H9 (cell line): ENCODE results near the gene HECTD1. TPM values are rescaled to one million over a fixed set of nuclear protein-coding genes. Genes with fewer than 3 reads are reported as not detected.
A peak's percentile ranks its signal among the peaks of the same experiment; 100 is the strongest.

ENCODE experiments used
- DNase-seq: peaks from one replicate; pipeline ENCODE4 v3.0.0-alpha.2; 2017
- H2AFZ ChIP-seq: one replicate; pipeline ENCODE4 v1.6.1; 2013; ENCODE audit warnings: mild to moderate bottlenecking, low read length, control low read depth, moderate library complexity
- H2AK5ac ChIP-seq: 2 replicates; pipeline ENCODE4 v1.6.1; 2013; ENCODE audit warnings: low read length, control low read depth, mixed read lengths; ENCODE audit not compliant: insufficient read length
- H2BK120ac ChIP-seq: one replicate; pipeline ENCODE4 v1.6.1; 2013; ENCODE audit warnings: low read depth, mild to moderate bottlenecking, low read length, control low read depth, inconsistent platforms; ENCODE audit not compliant: poor library complexity, severe bottlenecking
- H2BK12ac ChIP-seq: 2 replicates; pipeline ENCODE4 v1.6.1; 2013; ENCODE audit warnings: low read length, control low read depth, mixed read lengths, low read depth; ENCODE audit not compliant: insufficient read length
- H2BK15ac ChIP-seq: 2 replicates; pipeline ENCODE4 v1.6.1; 2013; ENCODE audit warnings: low read depth, low read length, control low read depth
- H2BK20ac ChIP-seq: one replicate; pipeline ENCODE4 v1.6.1; 2013; ENCODE audit warnings: low read depth, mild to moderate bottlenecking, low read length, control low read depth, inconsistent platforms; ENCODE audit not compliant: poor library complexity, severe bottlenecking
- H2BK5ac ChIP-seq: 2 replicates; pipeline ENCODE4 v1.6.1; 2013; ENCODE audit warnings: low read length, control low read depth, mixed read lengths; ENCODE audit not compliant: insufficient read length
- H3K14ac ChIP-seq: 2 replicates; pipeline ENCODE4 v1.6.1; 2013; ENCODE audit warnings: low read length, control low read depth; ENCODE audit not compliant: insufficient read depth
- H3K18ac ChIP-seq: 2 replicates; pipeline ENCODE4 v1.6.1; 2013; ENCODE audit warnings: low read depth, mild to moderate bottlenecking, mixed read lengths, low read length, control low read depth; ENCODE audit not compliant: insufficient read length
- H3K23ac ChIP-seq: 2 replicates; pipeline ENCODE4 v1.6.1; 2013; ENCODE audit warnings: low read length, control low read depth, mixed read lengths, low read depth; ENCODE audit not compliant: insufficient read length
- H3K23me2 ChIP-seq: 2 replicates; pipeline ENCODE4 v1.6.1; 2013; ENCODE audit warnings: low read depth, mild to moderate bottlenecking, mixed read lengths, low read length, control low read depth; ENCODE audit not compliant: insufficient read length, poor library complexity, severe bottlenecking
- H3K27ac ChIP-seq: 2 replicates; pipeline ENCODE4 v1.5.1; 2013; ENCODE audit warnings: low read length, control low read depth, mixed read lengths, low read depth; ENCODE audit not compliant: insufficient read length
- H3K27me3 ChIP-seq: 2 replicates; pipeline ENCODE4 v1.6.1; 2013; ENCODE audit warnings: low read length, control low read depth, inconsistent platforms; ENCODE audit not compliant: insufficient read depth
- H3K4ac ChIP-seq: 2 replicates; pipeline ENCODE4 v1.6.1; 2013; ENCODE audit warnings: low read depth, mild to moderate bottlenecking, control low read depth, inconsistent platforms, low read length, moderate library complexity
- H3K4me1 ChIP-seq: 2 replicates; pipeline ENCODE4 v1.6.1; 2013; ENCODE audit warnings: low read length, control low read depth, inconsistent platforms; ENCODE audit not compliant: insufficient read depth
- H3K4me2 ChIP-seq: 2 replicates; pipeline ENCODE4 v1.6.1; 2013; ENCODE audit warnings: low read length, control low read depth, mixed read lengths; ENCODE audit not compliant: insufficient read length, insufficient read depth
- H3K56ac ChIP-seq: 2 replicates; pipeline ENCODE4 v1.6.1; 2013; ENCODE audit warnings: low read depth, mild to moderate bottlenecking, mixed read lengths, low read length, control low read depth; ENCODE audit not compliant: insufficient read length
- H3K79me1 ChIP-seq: 2 replicates; pipeline ENCODE4 v1.6.1; 2013; ENCODE audit warnings: low read depth, mild to moderate bottlenecking, moderate library complexity, low read length, control low read depth, inconsistent platforms; ENCODE audit not compliant: insufficient read depth, poor library complexity, severe bottlenecking
- H3K79me2 ChIP-seq: 2 replicates; pipeline ENCODE4 v1.6.1; 2013; ENCODE audit warnings: low read length, control low read depth, inconsistent platforms; ENCODE audit not compliant: insufficient read depth
- H3K9ac ChIP-seq: 2 replicates; pipeline ENCODE4 v1.6.1; 2013; ENCODE audit warnings: low read length, control low read depth, mixed read lengths; ENCODE audit not compliant: insufficient read length; ENCODE audit errors: extremely low read depth
- H3K9me3 ChIP-seq: one replicate; pipeline ENCODE4 v1.6.1; 2013; ENCODE audit warnings: low read depth, low read length, inconsistent platforms; ENCODE audit not compliant: control insufficient read depth
- H3T11ph ChIP-seq: one replicate; pipeline ENCODE4 v1.6.1; 2013; ENCODE audit warnings: mild to moderate bottlenecking, low read length, control low read depth, inconsistent platforms
- H4K20me1 ChIP-seq: one replicate; pipeline ENCODE4 v1.6.1; 2013; ENCODE audit not compliant: control insufficient read depth, insufficient read length, insufficient read depth
- H4K5ac ChIP-seq: 2 replicates; pipeline ENCODE4 v1.6.1; 2013; ENCODE audit warnings: low read depth, mild to moderate bottlenecking, mixed read lengths, low read length, control low read depth; ENCODE audit not compliant: insufficient read length
- H4K8ac ChIP-seq: replicated peaks from 2 replicates; pipeline ENCODE4 v1.6.1; 2013; ENCODE audit warnings: low read length, control low read depth, mixed read lengths, low read depth; ENCODE audit not compliant: insufficient read length
- H4K91ac ChIP-seq: 2 replicates; pipeline ENCODE4 v1.6.1; 2013; ENCODE audit warnings: low read depth, mild to moderate bottlenecking, moderate library complexity, mixed read lengths, low read length, control low read depth; ENCODE audit not compliant: insufficient read length
- H3K27ac Mint-ChIP-seq, 3 experiments: 2 replicates in 2 of 3; 3 replicates in 1 of 3; pipeline ENCODE4 v1.8.0; 2020 to 2021; ENCODE audit warnings: mixed read lengths in 3 of 3, mild to moderate bottlenecking in 1 of 3, moderate library complexity in 1 of 3
- H3K27me3 Mint-ChIP-seq: 2 replicates; pipeline ENCODE4 v1.8.0; 2021; ENCODE audit warnings: low read depth, mild to moderate bottlenecking, moderate library complexity, mixed read lengths
- H3K36me3 Mint-ChIP-seq, 3 experiments: 2 replicates in 2 of 3; 3 replicates in 1 of 3; pipeline ENCODE4 v1.8.0; 2020 to 2021; ENCODE audit warnings: low read depth in 3 of 3, mixed read lengths in 3 of 3; ENCODE audit not compliant: insufficient read depth in 1 of 3
- H3K4me1 Mint-ChIP-seq, 2 experiments: 2 replicates each; pipeline ENCODE4 v1.8.0; 2020; ENCODE audit warnings: mixed read lengths in 2 of 2
- H3K4me3 Mint-ChIP-seq, 2 experiments: 2 replicates in 1 of 2; 3 replicates in 1 of 2; pipeline ENCODE4 v1.8.0; 2020 to 2021; ENCODE audit warnings: mild to moderate bottlenecking in 2 of 2, mixed read lengths in 2 of 2, moderate library complexity in 1 of 2
- H3K9me3 Mint-ChIP-seq, 2 experiments: 2 replicates in 1 of 2; 3 replicates in 1 of 2; pipeline ENCODE4 v1.8.0; 2020; ENCODE audit warnings: mild to moderate bottlenecking in 2 of 2, mixed read lengths in 2 of 2, moderate library complexity in 1 of 2
- CTCF ChIP-seq: fragments of 200-600 bp; sonication (generic); conservative IDR thresholded peaks from 3 replicates; pipeline ENCODE4 v1.8.0; 2021; ENCODE audit warnings: antibody characterized with exemption, mild to moderate bottlenecking
- WGBS: extraction: QIAGEN DNeasy Blood & Tissue Kit; methylation state at CpG from one replicate; pipeline ENCODE4 v1.1.7; 2013; ENCODE audit warnings: missing lambda C conversion rate, low lambda C conversion rate, mixed read lengths; ENCODE audit not compliant: insufficient read length; ENCODE audit errors: extremely low coverage; 5-methylcytosine and 5-hydroxymethylcytosine counted together
- total RNA-seq: library from RNA; stranded (reverse); gene quantifications from 2 replicates; pipeline ENCODE4 v1.2.1, GENCODE V29; 2021

HECTD1 gene
- total RNA-seq, 1 experiment from 2014 or later: 135 TPM

- no peak overlapping the region for H3K4me3 Mint-ChIP-seq
- H3K18ac ChIP-seq: no peak overlapping the region
- no peak overlapping the region for H3K9ac ChIP-seq
- no CpG with 5 or more reads among the region's 11 CpGs for WGBS
- H3K4me1 Mint-ChIP-seq: no peaks in the 10 kb centered on the region
- no peak overlapping the region for H3K4ac ChIP-seq
- H2BK5ac ChIP-seq: no peak overlapping the region
- peaks cover 21 to 69% (median 47%) of the 10 kb centered on the region in 3 experiments; a peak in 6 of 7 replicates for H3K36me3 Mint-ChIP-seq
- H3T11ph ChIP-seq: no peak overlapping the region
- H3K14ac ChIP-seq: no peak overlapping the region
- H3K27me3 Mint-ChIP-seq: no peaks in the 10 kb centered on the region; the same call in 1 of the 2 replicates
- H3K9me3 Mint-ChIP-seq: no peaks in the 10 kb centered on the region
- no peaks in the 10 kb centered on the region for H3K23me2 ChIP-seq
- H2AK5ac ChIP-seq: no peak overlapping the region
- H3K9me3 ChIP-seq: no peaks in the 10 kb centered on the region
- no peak overlapping the region for H2BK12ac ChIP-seq
- H3K79me1 ChIP-seq: no peaks in the 10 kb centered on the region
- H3K27me3 ChIP-seq: no peaks in the 10 kb centered on the region
- no peak overlapping the region for H3K4me2 ChIP-seq
- no peak overlapping the region for H2BK120ac ChIP-seq
- no peaks in the 10 kb centered on the region for H3K4me1 ChIP-seq
- no peaks in the 10 kb centered on the region for H4K20me1 ChIP-seq
- no peak overlapping the region for H2AFZ ChIP-seq
- H4K8ac ChIP-seq: no peak overlapping the region
- H3K79me2 ChIP-seq: no peaks in the 10 kb centered on the region
- H3K27ac Mint-ChIP-seq: peak overlapping the region in 2 of 3 experiments; percentile 38 to 64; a peak in 2 of 7 replicates
- no peak for DNase-seq
- no peak overlapping the region for H4K5ac ChIP-seq
- no peak overlapping the region for H3K23ac ChIP-seq
- H4K91ac ChIP-seq: no peak overlapping the region
- TF ChIP-seq CTCF: no peak
- no peak overlapping the region for H2BK15ac ChIP-seq
- no peak overlapping the region for H3K27ac ChIP-seq
- H3K56ac ChIP-seq: no peak overlapping the region
- no peak overlapping the region for H2BK20ac ChIP-seq
These were observed 65.0 kb downstream of the HECTD1 start for GRCh38 chr14:31142455-31143087.
